AG04450 (cell line): Measurements from ENCODE around the gene ITCH. TPM values are rescaled to one million over a fixed set of nuclear protein-coding genes. Genes with fewer than 3 reads are reported as not detected.
"Not testable (repeated sequence)": the region's sequence is repeated elsewhere in the genome, so short reads cannot be mapped to it uniquely, and the experiment has no call there.

Experiments used
- CTCF ChIA-PET: fragments of 300-600, 350-600 bp; formaldehyde crosslinking; extraction: SDS; loops from one replicate; lab custom pipeline; 2022; ENCODE audit warnings: antibody characterized with exemption, inconsistent platforms; lab: Charles Lee
- POLR2A ChIA-PET: fragments of 350-600 bp; formaldehyde crosslinking; extraction: SDS; loops from one replicate; lab custom pipeline; 2021; ENCODE audit warnings: antibody characterized with exemption, inconsistent platforms; lab: Yijun Ruan, JAX
- DNase-seq: peaks from one replicate; pipeline ENCODE4 v3.0.0-alpha.2; 2011; ENCODE audit warnings: low read depth, low spot score
- H3K27ac ChIP-seq: one replicate; pipeline ENCODE4 v1.5.1; 2012; ENCODE audit warnings: low read depth, low read length, control low read depth
- H3K27me3 ChIP-seq: one replicate; pipeline ENCODE4 v1.6.0; 2012; ENCODE audit warnings: low read length; ENCODE audit not compliant: control insufficient read depth, insufficient read depth
- H3K4me3 ChIP-seq: 2 replicates; pipeline ENCODE4 v1.5.1; 2011; ENCODE audit warnings: mild to moderate bottlenecking, low read depth, low read length, control low read depth
- H3K9me3 ChIP-seq: 2 replicates; pipeline ENCODE4 v1.5.1; 2012; ENCODE audit warnings: low read length; ENCODE audit not compliant: control insufficient read depth, insufficient read depth
- CTCF ChIP-seq: IDR thresholded peaks from 2 replicates; pipeline ENCODE4 v1.5.1; 2011; ENCODE audit warnings: low read depth, low read length, control low read depth, inconsistent platforms
- polyA plus RNA-seq: library from polyadenylated mRNA; depleted of rRNA; stranded (reverse); fragments of >200 nt; gene quantifications from 2 replicates; pipeline ENCODE4 v1.2.3, GENCODE V29; 2011

The ITCH gene
- polyA plus RNA-seq, 1 experiment = 23.2 TPM

- no peak for TF ChIP-seq CTCF
- Histone ChIP-seq H3K27ac (no peak overlapping the region), H3K27me3 (no peaks in the 10 kb centered on the region), H3K9me3 (no peaks in the 10 kb centered on the region), H3K4me3 (no peak overlapping the region)
- ChIA-PET POLR2A (no interaction called here), CTCF (interaction anchor here (0.6 to 1.0 kb wide), 2 partner anchors 8 to 54 kb away, joined by 3 to 5 read pairs; no protein-coding TSS in a partner anchor)
- no peak for DNase-seq
Observed at GRCh38 chr20:34320861-34321260, 42.2 kb upstream of the ITCH start.

- Histone ChIP-seq H3K4me3 (no peak overlapping the region), H3K9me3 (no peaks in the 10 kb centered on the region), H3K27ac (no peak overlapping the region), H3K27me3 (no peaks in the 10 kb centered on the region)
- CTCF ChIA-PET = interaction anchor here (3.9 kb wide), 1 partner anchor 10 kb away, joined by 29 read pairs; no protein-coding TSS in a partner anchor
- no peak for DNase-seq
- no peak for TF ChIP-seq CTCF
- POLR2A ChIA-PET = interaction anchor here (1.1 kb wide), 1 partner anchor 41 kb away, joined by 4 read pairs; the partner anchor contains the start of gene ITCH
Observed at GRCh38 chr20:34322267-34323105, 40.6 kb upstream of the ITCH start.

- TF ChIP-seq CTCF = no peak
- Histone ChIP-seq H3K27me3 (no peaks in the 10 kb centered on the region), H3K27ac (no peak overlapping the region), H3K9me3 (no peaks in the 10 kb centered on the region), H3K4me3 (no peak overlapping the region)
- DNase-seq = no peak
- CTCF ChIA-PET = interaction anchor here (3.9 kb wide), 1 partner anchor 12 kb away, joined by 29 read pairs; no protein-coding TSS in a partner anchor
- POLR2A ChIA-PET = no interaction called here
Observed at GRCh38 chr20:34324541-34324940, 38.5 kb upstream of the ITCH start.

GRCh38 chr20:34328207-34328606 lies 34.9 kb upstream of the ITCH start:
- POLR2A ChIA-PET, DNase-seq, H3K27ac ChIP-seq, H3K9me3 ChIP-seq, H3K4me3 ChIP-seq, H3K27me3 ChIP-seq: not testable (repeated sequence)
- CTCF ChIA-PET = interaction anchor here (1.6 kb wide), 1 partner anchor 16 kb away, joined by 9 read pairs; no protein-coding TSS in a partner anchor

- no peak overlapping the region for H3K27ac ChIP-seq
- H3K4me3 ChIP-seq = no peak overlapping the region
- POLR2A ChIA-PET = no interaction called here
- H3K27me3 ChIP-seq = no peaks in the 10 kb centered on the region
- no peak for TF ChIP-seq CTCF
- no peaks in the 10 kb centered on the region for H3K9me3 ChIP-seq
- DNase-seq = no peak
- CTCF ChIA-PET = interaction anchor here (1.6 kb wide), 1 partner anchor 17 kb away, joined by 9 read pairs; no protein-coding TSS in a partner anchor
Observed at GRCh38 chr20:34328928-34329677, 34.0 kb upstream of the ITCH start.

GRCh38 chr20:34330861-34331544 lies 32.1 kb upstream of the ITCH start:
- not testable (repeated sequence) for DNase-seq
- CTCF ChIA-PET = interaction anchor here (4.4 kb wide), 1 partner anchor 18 kb away, joined by 23 read pairs; no protein-coding TSS in a partner anchor

More at GRCh38 chr20:34330861-34331544, 32.1 kb upstream of the ITCH start:
- H3K9me3 ChIP-seq, H3K27me3 ChIP-seq, POLR2A ChIA-PET, H3K27ac ChIP-seq, H3K4me3 ChIP-seq: not testable (repeated sequence)
